Bladder microvascular endothelial cell (primary cell): ENCODE results near the gene C3orf33. TPM values are rescaled to one million over a fixed set of nuclear protein-coding genes. Genes with fewer than 3 reads are reported as not detected.

Source experiments
- total RNA-seq: library from RNA; depleted of rRNA; stranded (reverse); fragments of >200 nt; gene quantifications from 2 replicates; pipeline ENCODE4 v1.2.3, GENCODE V29; 2014

Gene C3orf33, protein sequence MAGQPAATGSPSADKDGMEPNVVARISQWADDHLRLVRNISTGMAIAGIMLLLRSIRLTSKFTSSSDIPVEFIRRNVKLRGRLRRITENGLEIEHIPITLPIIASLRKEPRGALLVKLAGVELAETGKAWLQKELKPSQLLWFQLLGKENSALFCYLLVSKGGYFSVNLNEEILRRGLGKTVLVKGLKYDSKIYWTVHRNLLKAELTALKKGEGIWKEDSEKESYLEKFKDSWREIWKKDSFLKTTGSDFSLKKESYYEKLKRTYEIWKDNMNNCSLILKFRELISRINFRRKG
- 0.65 and 1.6 TPM in 2 replicates for total RNA-seq

DNA sequence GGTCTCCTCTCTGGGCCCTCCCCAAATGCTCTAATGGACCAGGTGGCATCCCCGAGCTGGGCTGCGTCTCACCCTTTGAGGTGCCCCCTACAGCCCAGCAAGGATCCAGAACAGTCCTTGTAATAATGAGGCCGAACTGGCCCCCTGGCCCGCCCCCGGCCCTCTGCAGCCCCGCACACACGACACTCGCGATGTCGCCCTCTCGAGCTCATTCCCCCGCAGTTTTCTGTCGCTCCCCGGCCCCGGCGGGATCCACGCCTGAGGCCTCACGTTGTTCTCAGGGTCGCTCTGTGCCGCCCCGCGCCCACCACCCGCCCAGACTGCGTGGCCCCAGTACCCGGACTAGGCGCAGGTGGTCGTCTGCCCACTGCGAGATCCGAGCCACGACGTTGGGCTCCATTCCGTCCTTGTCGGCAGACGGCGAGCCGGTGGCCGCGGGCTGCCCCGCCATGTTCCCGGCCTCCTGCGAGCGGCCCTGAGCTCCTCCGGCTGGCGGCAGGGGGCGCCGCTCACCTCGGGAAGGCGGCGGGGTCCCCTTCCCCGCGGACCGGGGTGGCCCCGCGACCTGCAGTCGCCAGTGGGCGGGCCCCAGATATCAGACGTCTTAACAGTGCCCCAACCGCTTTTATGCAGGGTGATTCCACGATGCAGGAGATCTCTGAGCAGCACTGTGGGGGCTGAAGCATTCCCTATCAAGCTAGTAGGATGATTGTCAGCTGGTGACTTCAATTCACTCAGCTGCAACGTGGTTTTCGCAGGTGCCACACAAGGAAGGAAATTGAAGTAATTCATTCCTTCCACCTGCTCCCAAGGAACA is at the start of gene C3orf33:
Gene C3orf33, minus strand, starts transcription at position 477 of the 817 bp plus-strand sequence. Its CDS starts 26 bp downstream, at position 451.

DNA sequence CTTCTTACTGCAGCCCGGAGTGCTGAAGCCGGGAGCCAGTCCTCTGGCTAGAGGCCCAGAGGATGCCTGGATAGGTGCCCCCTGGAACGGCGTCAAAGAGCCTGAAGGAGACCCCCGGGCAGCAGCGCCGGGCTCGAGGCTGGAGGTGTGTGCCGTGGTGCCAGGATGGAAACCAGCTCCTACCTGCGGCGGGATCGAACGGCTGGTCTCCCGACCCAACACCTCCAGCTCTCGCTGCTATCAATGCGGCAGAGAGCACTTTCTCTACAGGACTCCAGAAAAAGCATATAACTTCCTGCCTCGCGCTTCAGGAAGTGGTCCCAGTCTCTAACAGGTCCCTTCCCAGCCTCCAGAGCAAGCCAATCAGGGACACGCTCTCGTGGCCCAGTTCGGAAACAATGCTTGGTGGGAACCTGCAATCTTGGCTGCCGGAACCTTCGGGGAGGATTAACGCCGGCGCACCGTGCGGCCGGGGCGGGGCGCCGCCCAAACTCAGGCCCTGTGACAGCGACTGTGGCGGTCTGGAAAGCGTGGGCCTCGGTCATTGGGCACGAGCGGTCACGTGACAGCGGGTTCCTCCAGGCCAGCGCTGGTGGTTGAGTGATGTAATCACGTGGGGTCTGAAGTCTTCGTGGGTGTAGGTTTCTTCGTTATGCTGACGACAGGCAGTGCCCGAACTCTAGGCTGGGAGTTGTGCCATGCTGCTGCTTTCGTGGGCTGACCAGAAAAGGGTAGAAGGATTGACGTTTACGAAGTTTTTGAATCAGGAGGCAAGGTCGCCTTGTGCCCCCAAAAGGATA is 48.3 kb upstream of the C3orf33 start, which contains the start of gene SLC33A1:
Gene SLC33A1, minus strand, starts transcription at position 287 of the 800 bp plus-strand sequence. CDS start 430 bp downstream, outside the sequence.

DNA sequence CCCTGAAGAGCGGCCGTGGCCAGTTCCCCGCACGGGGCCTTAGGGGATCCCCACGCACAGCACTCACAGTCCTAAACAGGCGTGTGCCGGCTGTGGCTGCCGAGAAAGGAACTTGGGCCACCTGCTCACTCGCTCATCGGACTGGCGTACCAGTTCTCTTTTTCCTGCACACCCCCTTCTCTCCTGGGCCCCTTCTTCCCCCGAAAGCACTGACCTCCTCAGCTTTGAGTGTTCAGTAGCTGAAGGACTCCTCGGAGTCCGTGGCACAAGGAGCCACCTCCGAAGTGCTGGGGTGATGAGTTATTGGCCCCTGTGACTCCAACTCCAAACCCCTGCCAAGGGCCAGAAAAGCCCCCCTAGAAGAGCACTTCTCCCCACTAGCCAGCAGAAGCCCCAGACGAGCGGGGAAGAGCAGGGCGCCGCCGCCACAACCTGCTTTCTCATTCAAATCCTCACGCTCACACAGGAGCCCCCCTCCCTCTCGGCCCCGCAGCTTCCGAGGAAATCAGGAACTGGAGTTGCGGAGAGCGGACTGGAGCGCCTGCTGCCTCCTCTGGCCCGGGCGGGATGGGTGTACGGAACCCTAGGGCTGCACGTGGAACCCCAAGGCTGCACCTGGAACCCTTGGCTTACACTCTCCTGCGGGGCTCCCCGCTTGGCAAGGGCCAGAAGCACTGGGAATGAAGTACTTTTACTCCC is 61.3 kb downstream of the C3orf33 start, which contains the start of gene PLCH1:
Gene PLCH1, minus strand, starts transcription at position 446 of the 699 bp plus-strand sequence. CDS start 40,847 bp downstream, outside the sequence.

Other genes starting within 250 kb of the C3orf33 start
- not detected in 2 replicates for gene PLCH1, start 61.2 kb downstream of the C3orf33 start, total RNA-seq
- 12.8 and 37.4 TPM in 2 replicates for gene SLC33A1, start 48.1 kb upstream of the C3orf33 start, total RNA-seq
- 10.0 and 33.7 TPM in 2 replicates for gene GMPS, start 64.4 kb upstream of the C3orf33 start, total RNA-seq